MM.1S (cell line): Measurements from ENCODE around the gene EDNRA.

Experiments
- CTCF ChIP-seq: fragments of 300-600 bp; sonication (generic); IDR thresholded peaks from 2 replicates; pipeline ENCODE4 v1.5.1; 2016; ENCODE audit warnings: antibody characterized with exemption, low read length, mixed read lengths
- EZH2 ChIP-seq: fragments of 300-600 bp; sonication (generic); optimal IDR thresholded peaks from 2 replicates; pipeline ENCODE3; 2017; ENCODE audit warnings: low read depth, mild to moderate bottlenecking, antibody characterized with exemption, low read length, mixed read lengths
- EZH2phosphoT487 ChIP-seq: fragments of 300-600 bp; sonication (generic); IDR thresholded peaks from 2 replicates; pipeline ENCODE4 v1.6.1; 2018; ENCODE audit warnings: antibody characterized with exemption, low read length

GRCh38 chr4:147582386-147583060, 101.6 kb downstream of the EDNRA start:
- TF ChIP-seq CTCF (no peak), EZH2 (no peak), EZH2phosphoT487 (no peak)
